Measurements from ENCODE around the gene C22orf15.

The C22orf15 gene

GRCh38 chr22:23774114-23774921 is 11.5 kb downstream of the C22orf15 start:
- no peak for DNase-seq

- DNase-seq = no peak
These were observed 12.2 kb downstream of the C22orf15 start for GRCh38 chr22:23774922-23775436.

GRCh38 chr22:23775779-23776375 is 13.1 kb downstream of the C22orf15 start:
- DNase-seq = no peak

GRCh38 chr22:23777776-23778576 is 15.2 kb downstream of the C22orf15 start:
- no peak for DNase-seq

- DNase-seq = no peak
These were observed 15.7 kb downstream of the C22orf15 start for GRCh38 chr22:23778577-23778900.

GRCh38 chr22:23779083-23779482 is 16.3 kb downstream of the C22orf15 start:
- DNase-seq = no peak

- DNase-seq = no peak
These were observed 16.9 kb downstream of the C22orf15 start for GRCh38 chr22:23779731-23780130.

- DNase-seq = no peak
These were observed 17.5 kb downstream of the C22orf15 start for GRCh38 chr22:23780146-23780748.

GRCh38 chr22:23781065-23781464 is 18.3 kb downstream of the C22orf15 start:
- DNase-seq = no peak

- no peak for DNase-seq
These were observed 18.9 kb downstream of the C22orf15 start for GRCh38 chr22:23781511-23782183.

- DNase-seq = no peak
These were observed 19.5 kb downstream of the C22orf15 start for GRCh38 chr22:23782252-23782651.

GRCh38 chr22:23782703-23783102 is 19.9 kb downstream of the C22orf15 start:
- no peak for DNase-seq

GRCh38 chr22:23783265-23784150 is 20.7 kb downstream of the C22orf15 start:
- no peak for DNase-seq

- no peak for DNase-seq
These were observed 21.5 kb downstream of the C22orf15 start for GRCh38 chr22:23784215-23784732.

GRCh38 chr22:23786261-23786710 is 23.5 kb downstream of the C22orf15 start:
- DNase-seq = no peak

- peak; percentile 92 for DNase-seq
These were observed 24.2 kb downstream of the C22orf15 start, which contains the start of gene SMARCB1 for GRCh38 chr22:23786752-23787599. TSS of gene SMARCB1 (plus strand) at chr22:23786966. CDS start at chr22:23787170, 204 bp downstream.

GRCh38 chr22:23787600-23787896 is 24.8 kb downstream of the C22orf15 start:
- no peak for DNase-seq

- DNase-seq = no peak
These were observed 25.1 kb downstream of the C22orf15 start for GRCh38 chr22:23787910-23788309.

- no peak for DNase-seq
These were observed 26.3 kb downstream of the C22orf15 start for GRCh38 chr22:23789121-23789520.

- DNase-seq = no peak
These were observed 26.8 kb downstream of the C22orf15 start for GRCh38 chr22:23789638-23790037.

Measured in stimulated activated CD4-positive, alpha-beta T cell treated with anti-CD3 and anti-CD28 coated beads, Interleukin-4, amount 100 ng/mL, for 1 hour (primary cell).